A549 (cell line): ENCODE data around the gene PCSK6. TPM values are rescaled to one million over a fixed set of nuclear protein-coding genes. Genes with fewer than 3 reads are reported as not detected.

Source experiments
- ATAC-seq, 2 experiments: fragments of 200-7000 bp in 1 of 2; fragments of >200 bp in 1 of 2; cut with Nextera tagmentation in 1 of 2; cut with Tn5 transposase in 1 of 2; 3 replicates each; pipeline versions ENCODE4 v1.8.0 to v1.9.1; 2018 to 2020; ENCODE audit warnings: mild to moderate bottlenecking in 1 of 2, moderate library complexity in 1 of 2
- CTCF ChIA-PET: fragments of 300-600 bp; sonication (Branson Sonifier 250); formaldehyde crosslinking; extraction: SDS; loops from one replicate; lab custom pipeline; 2021; ENCODE audit warnings: antibody characterized with exemption, inconsistent platforms; lab: Yijun Ruan, JAX
- POLR2A ChIA-PET: fragments of 350-600 bp; formaldehyde crosslinking; extraction: SDS; loops from one replicate; lab custom pipeline; 2021; ENCODE audit warnings: antibody characterized with exemption, inconsistent platforms; lab: Yijun Ruan, JAX
- DNase-seq, 2 experiments: peaks; one replicate each; pipeline versions ENCODE4 v3.0.0 to v3.0.0-alpha.2; 2011 to 2016; ENCODE audit warnings: low read depth in 1 of 2, low spot score in 1 of 2
- FAIRE-seq: peaks from 2 replicates; lab custom pipeline; 2011; peaks lifted over from hg19 to GRCh38; lab: Jason Lieb, UNC
- H3K27ac ChIP-seq, 2 experiments: fragments of >200 bp; sonication (Bioruptor Twin); formaldehyde crosslinking; 3 replicates each; pipeline ENCODE4 v1.5.1; 2016 to 2017
- H3K4me1 ChIP-seq: fragments of >200 bp; sonication (Bioruptor Twin); formaldehyde crosslinking; 3 replicates; pipeline ENCODE4 v1.6.1; 2016
- H3K4me2 ChIP-seq: fragments of >200 bp; sonication (Bioruptor Twin); formaldehyde crosslinking; 3 replicates; pipeline ENCODE4 v1.6.1; 2016
- H3K4me3 ChIP-seq: fragments of >200 bp; sonication (Bioruptor Twin); formaldehyde crosslinking; 3 replicates; pipeline ENCODE4 v1.5.1; 2016
- H3K9me3 ChIP-seq: fragments of >200 bp; sonication (Bioruptor Twin); formaldehyde crosslinking; 3 replicates; pipeline ENCODE4 v1.6.1; 2016
- CBX8 ChIP-seq: fragments of 200-600 bp; sonication (generic); IDR thresholded peaks from 2 replicates; pipeline ENCODE4 v1.6.1; 2016
- CEBPB ChIP-seq, 2 experiments: fragments of >200 bp in 1 of 2; sonication (Bioruptor Twin) in 1 of 2; formaldehyde crosslinking in 1 of 2; IDR thresholded peaks; 2 replicates each; pipeline ENCODE4 v1.6.1; 2012 to 2016
- CTCF ChIP-seq: fragments of >200 bp; sonication (Bioruptor Twin); formaldehyde crosslinking; IDR thresholded peaks from 3 replicates; pipeline ENCODE4 v1.5.1; 2016
- EHF ChIP-seq: fragments of 250-450 bp; sonication (Bioruptor Pico); IDR thresholded peaks from 2 replicates; pipeline ENCODE4 v1.5.0; 2020; ENCODE audit warnings: mild to moderate bottlenecking
- EP300 ChIP-seq, 2 experiments: fragments of >200 bp; sonication (Bioruptor Twin); formaldehyde crosslinking; IDR thresholded peaks; 2 replicates in 1 of 2; 3 replicates in 1 of 2; pipeline ENCODE4 v1.6.1; 2016 to 2017
- ESRRA ChIP-seq: fragments of 150-350 bp; IDR thresholded peaks from 2 replicates; pipeline ENCODE4 v1.6.1; 2014; ENCODE audit warnings: mild to moderate bottlenecking, low read length, borderline replicate concordance
- FOSL2 ChIP-seq, 2 experiments: fragments of 450-650 bp in 1 of 2; fragments of >200 bp in 1 of 2; sonication (Bioruptor Twin) in 1 of 2; formaldehyde crosslinking; IDR thresholded peaks; 2 replicates each; pipeline versions ENCODE4 v1.5.0 to v1.6.1; 2016 to 2020; ENCODE audit warnings: mild to moderate bottlenecking in 1 of 2, moderate library complexity in 1 of 2
- FOXS1 ChIP-seq: fragments of 250-450 bp; sonication (Bioruptor Pico); IDR thresholded peaks from 2 replicates; pipeline ENCODE4 v1.5.0; 2020; ENCODE audit warnings: mild to moderate bottlenecking, moderate library complexity
- HOXB13 ChIP-seq: fragments of 250-450 bp; sonication (Bioruptor Pico); IDR thresholded peaks from 2 replicates; pipeline ENCODE4 v1.5.0; 2020; ENCODE audit warnings: low read depth, mild to moderate bottlenecking, moderate library complexity
- HOXB5 ChIP-seq: fragments of 250-450 bp; sonication (Bioruptor Pico); IDR thresholded peaks from 2 replicates; pipeline ENCODE4 v1.5.0; 2020; ENCODE audit warnings: mild to moderate bottlenecking, moderate library complexity
- JUN ChIP-seq, 2 experiments: fragments of >200 bp; sonication (Bioruptor Twin); formaldehyde crosslinking; IDR thresholded peaks; 2 replicates in 1 of 2; 3 replicates in 1 of 2; pipeline ENCODE4 v1.6.1; 2016 to 2017
- MAFK ChIP-seq: fragments of 450-650 bp; IDR thresholded peaks from 2 replicates; pipeline ENCODE4 v1.6.1; 2014; ENCODE audit not compliant: partially characterized antibody
- MAZ ChIP-seq: fragments of 150-350 bp; IDR thresholded peaks from 2 replicates; pipeline ENCODE4 v1.6.1; 2014; ENCODE audit warnings: antibody characterized with exemption, low read depth, low read length, borderline replicate concordance
- NR3C1 ChIP-seq: fragments of >200 bp; sonication (Bioruptor Twin); formaldehyde crosslinking; IDR thresholded peaks from 3 replicates; pipeline ENCODE4 v1.6.1; 2017
- PHF8 ChIP-seq: fragments of 200-600 bp; sonication (generic); IDR thresholded peaks from 2 replicates; pipeline ENCODE4 v1.6.1; 2016; ENCODE audit warnings: low read depth, mild to moderate bottlenecking, antibody characterized with exemption, moderate library complexity, borderline replicate concordance
- POLR2A ChIP-seq: IDR thresholded peaks from 2 replicates; pipeline ENCODE4 v1.6.1; 2012; ENCODE audit warnings: mild to moderate bottlenecking, low read length
- RARB ChIP-seq: fragments of 250-450 bp; sonication (Bioruptor Pico); IDR thresholded peaks from 2 replicates; pipeline ENCODE4 v1.8.0; 2021; ENCODE audit warnings: mild to moderate bottlenecking, moderate library complexity
- RCOR1 ChIP-seq: fragments of 150-350 bp; IDR thresholded peaks from 2 replicates; pipeline ENCODE4 v1.6.1; 2014; ENCODE audit warnings: antibody characterized with exemption, low read length, low read depth
- REST ChIP-seq: fragments of 200-600 bp; sonication (generic); IDR thresholded peaks from 2 replicates; pipeline ENCODE4 v1.6.1; 2016; ENCODE audit warnings: antibody characterized with exemption, mild to moderate bottlenecking, moderate library complexity
- TFCP2L1 ChIP-seq: fragments of 250-450 bp; sonication (Bioruptor Pico); IDR thresholded peaks from 2 replicates; pipeline ENCODE4 v1.5.0; 2021; ENCODE audit warnings: mild to moderate bottlenecking
- WGBS: methylation state at CpG from one replicate; pipeline ENCODE4 v1.1.6; 2017; ENCODE audit errors: missing lambda C conversion rate; 5-methylcytosine and 5-hydroxymethylcytosine counted together
- polyA plus RNA-seq, 4 experiments: library from polyadenylated mRNA; depleted of rRNA in 3 of 4; stranded (reverse); fragments of >200 nt; fragmentation: RNase III in 1 of 4; extraction: RNeasy Plus Mini Kit Qiagen cat#74134 plus additional on column Dnase treatment in 1 of 4; gene quantifications; 2 replicates in 3 of 4; 3 replicates in 1 of 4; pipeline ENCODE4 v1.2.3, GENCODE V29; 2011 to 2017
- TF ChIP-seq, protein P1 (sequence below): fragments of 150-350 bp; IDR thresholded peaks from 2 replicates; pipeline ENCODE4 v1.6.1; 2014; ENCODE audit warnings: low read depth, mild to moderate bottlenecking, low read length
- TF ChIP-seq, protein P2 (sequence below): fragments of 250-450 bp; sonication (Bioruptor Pico); IDR thresholded peaks from 2 replicates; pipeline ENCODE4 v1.5.0; 2021; ENCODE audit warnings: mild to moderate bottlenecking, moderate library complexity, borderline replicate concordance
- TF ChIP-seq, protein P3 (sequence below): IDR thresholded peaks from 2 replicates; pipeline ENCODE4 v1.6.1; 2012

Gene PCSK6
- polyA plus RNA-seq, 2 of the 4 experiments (the other 2 are of a cell fraction), result 10.0 to 15.2 TPM

DNA sequence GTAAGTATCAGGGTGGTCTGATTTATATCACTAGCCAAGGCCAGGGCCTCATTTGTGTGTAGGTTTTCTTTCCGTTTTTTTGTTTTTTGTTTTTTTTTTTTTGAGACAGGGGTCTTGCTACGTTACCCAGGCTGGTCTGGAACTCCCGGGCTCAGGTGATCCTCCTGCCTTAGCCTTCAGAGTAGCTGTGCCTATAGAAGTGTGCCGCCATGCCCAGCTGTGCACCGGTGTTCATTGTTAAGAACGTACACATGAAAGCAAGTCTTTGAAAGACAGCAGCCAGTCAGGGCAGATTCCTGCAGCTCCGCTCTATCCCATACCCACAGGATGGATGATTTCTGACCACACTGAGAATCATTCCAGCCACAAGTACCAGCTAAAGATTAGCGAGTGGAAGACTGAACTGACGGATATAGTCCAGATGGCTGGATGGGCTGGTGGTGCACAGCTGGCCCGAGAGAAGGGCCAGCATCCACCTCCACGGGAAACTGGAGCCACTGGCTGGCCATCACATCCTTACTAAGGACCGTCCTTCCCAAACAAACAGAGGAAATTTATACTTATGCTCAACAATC lies 95.4 kb downstream of the PCSK6 start:
- DNase-seq (no peak), FAIRE-seq (no peak), ATAC-seq (no peak)
- no peak for TF ChIP-seq TFCP2L1 (CRISPR knock-in tag)
- TF ChIP-seq ESRRA, result no peak
- no peak for TF ChIP-seq RARB (CRISPR knock-in tag)
- no peak for TF ChIP-seq HOXB5 (CRISPR knock-in tag)
- TF ChIP-seq MAFK, result no peak
- no peak for TF ChIP-seq JUN (IDR thresholded peaks at IDR 0.05)
- no peak for TF ChIP-seq POLR2A
- no peak for TF ChIP-seq HOXB13
- TF ChIP-seq NR3C1, result no peak
- Histone ChIP-seq H3K4me2 (no peak overlapping the region), H3K9me3 (no peaks in the 10 kb centered on the region), H3K4me3 (no peak overlapping the region), H3K4me1 (no peaks in the 10 kb centered on the region), H3K27ac (no peak overlapping the region)
- ChIA-PET CTCF (interaction anchor here (0.6 to 1.4 kb wide), 3 partner anchors 17 to 274 kb away, joined by 3 to 5 read pairs (median 3); no protein-coding TSS in a partner anchor), POLR2A (no interaction called here)
- WGBS, result 71% methylated on average over 12 of the region's 12 CpGs

DNA sequence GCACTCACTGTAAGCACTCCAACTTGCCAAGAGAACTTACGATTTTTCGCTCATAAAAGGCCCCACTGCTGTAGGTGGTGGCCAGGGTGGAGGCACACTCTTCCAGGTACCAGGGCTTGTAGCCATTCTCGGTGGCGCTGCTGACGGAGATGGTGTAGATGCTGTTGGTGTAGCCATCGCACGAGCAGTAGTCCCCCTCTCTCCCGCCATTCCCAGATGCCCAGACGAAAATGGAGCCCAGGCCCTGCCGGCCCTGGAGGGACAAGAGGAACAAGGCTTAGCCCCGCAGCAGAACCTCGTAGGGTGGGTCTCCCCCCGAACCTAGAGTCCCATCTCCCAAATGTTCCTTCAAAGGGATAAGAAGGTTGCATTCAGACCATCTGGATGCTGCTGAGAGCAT lies 96.3 kb downstream of the PCSK6 start:
- Histone ChIP-seq H3K4me2 (no peak overlapping the region), H3K9me3 (no peaks in the 10 kb centered on the region), H3K27ac (no peak overlapping the region), H3K4me1 (no peaks in the 10 kb centered on the region), H3K4me3 (no peak overlapping the region)
- DNase-seq, result no peak
- no peak for FAIRE-seq
- TF ChIP-seq CEBPB (IDR thresholded peaks at IDR 0.05) (no peak), PHF8 (no peak), FOSL2 (IDR thresholded peaks at IDR 0.05) (no peak), FOSL2 (CRISPR knock-in tag; IDR thresholded peaks at IDR 0.05) (no peak), MAZ (no peak)
- 87% methylated on average over 13 of the region's 13 CpGs for WGBS
- CTCF ChIA-PET, result no interaction called here
- POLR2A ChIA-PET, result no interaction called here
- no peak for ATAC-seq

- ATAC-seq, result no peak
- no peak overlapping the region for H3K27ac ChIP-seq
- no peak overlapping the region for H3K4me3 ChIP-seq
- H3K9me3 ChIP-seq, result no peaks in the 10 kb centered on the region
- FAIRE-seq, result no peak
- H3K4me2 ChIP-seq, result no peak overlapping the region
- POLR2A ChIA-PET, result no interaction called here
- WGBS, result 87% methylated on average over 17 of the region's 17 CpGs
- H3K4me1 ChIP-seq, result no peaks in the 10 kb centered on the region
- no peak for DNase-seq
- CTCF ChIA-PET, result interaction anchor here (1.3 to 2.9 kb wide), 3 partner anchors 9 to 249 kb away, joined by 3 to 11 read pairs (median 6); no protein-coding TSS in a partner anchor
- TF ChIP-seq, protein P1, sequence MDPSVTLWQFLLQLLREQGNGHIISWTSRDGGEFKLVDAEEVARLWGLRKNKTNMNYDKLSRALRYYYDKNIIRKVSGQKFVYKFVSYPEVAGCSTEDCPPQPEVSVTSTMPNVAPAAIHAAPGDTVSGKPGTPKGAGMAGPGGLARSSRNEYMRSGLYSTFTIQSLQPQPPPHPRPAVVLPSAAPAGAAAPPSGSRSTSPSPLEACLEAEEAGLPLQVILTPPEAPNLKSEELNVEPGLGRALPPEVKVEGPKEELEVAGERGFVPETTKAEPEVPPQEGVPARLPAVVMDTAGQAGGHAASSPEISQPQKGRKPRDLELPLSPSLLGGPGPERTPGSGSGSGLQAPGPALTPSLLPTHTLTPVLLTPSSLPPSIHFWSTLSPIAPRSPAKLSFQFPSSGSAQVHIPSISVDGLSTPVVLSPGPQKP, result no peak
- TF ChIP-seq, protein P2, sequence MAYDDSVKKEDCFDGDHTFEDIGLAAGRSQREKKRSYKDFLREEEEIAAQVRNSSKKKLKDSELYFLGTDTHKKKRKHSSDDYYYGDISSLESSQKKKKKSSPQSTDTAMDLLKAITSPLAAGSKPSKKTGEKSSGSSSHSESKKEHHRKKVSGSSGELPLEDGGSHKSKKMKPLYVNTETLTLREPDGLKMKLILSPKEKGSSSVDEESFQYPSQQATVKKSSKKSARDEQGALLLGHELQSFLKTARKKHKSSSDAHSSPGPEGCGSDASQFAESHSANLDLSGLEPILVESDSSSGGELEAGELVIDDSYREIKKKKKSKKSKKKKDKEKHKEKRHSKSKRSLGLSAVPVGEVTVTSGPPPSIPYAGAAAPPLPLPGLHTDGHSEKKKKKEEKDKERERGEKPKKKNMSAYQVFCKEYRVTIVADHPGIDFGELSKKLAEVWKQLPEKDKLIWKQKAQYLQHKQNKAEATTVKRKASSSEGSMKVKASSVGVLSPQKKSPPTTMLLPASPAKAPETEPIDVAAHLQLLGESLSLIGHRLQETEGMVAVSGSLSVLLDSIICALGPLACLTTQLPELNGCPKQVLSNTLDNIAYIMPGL (CRISPR knock-in tag), result no peak
- TF ChIP-seq EP300 (IDR thresholded peaks at IDR 0.05), result no peak
- TF ChIP-seq CBX8, result no peak
- no peak for TF ChIP-seq FOXS1
- no peak for TF ChIP-seq RCOR1
- no peak for TF ChIP-seq REST
- TF ChIP-seq EHF (CRISPR knock-in tag), result no peak
- no peak for TF ChIP-seq MAFK
- TF ChIP-seq CTCF, result no peak
- TF ChIP-seq RARB (CRISPR knock-in tag), result no peak
- TF ChIP-seq, protein P3, sequence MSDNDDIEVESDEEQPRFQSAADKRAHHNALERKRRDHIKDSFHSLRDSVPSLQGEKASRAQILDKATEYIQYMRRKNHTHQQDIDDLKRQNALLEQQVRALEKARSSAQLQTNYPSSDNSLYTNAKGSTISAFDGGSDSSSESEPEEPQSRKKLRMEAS, result no peak
- TF ChIP-seq FOSL2 (IDR thresholded peaks at IDR 0.05), result no peak
- TF ChIP-seq FOSL2 (CRISPR knock-in tag; IDR thresholded peaks at IDR 0.05), result no peak
Observed at GRCh38 chr15:101391981-101392640, 97.4 kb downstream of the PCSK6 start.
